Nephron (organoid): Measurements from ENCODE around the gene TMEM184C.

ENCODE experiments used
- H3K27ac Mint-ChIP-seq, 3 experiments: 2 replicates each; pipeline ENCODE4 v1.8.0; 2020; ENCODE audit warnings: mixed read lengths in 3 of 3, mild to moderate bottlenecking in 2 of 3, moderate library complexity in 1 of 3
- H3K27me3 Mint-ChIP-seq: 2 replicates; pipeline ENCODE4 v1.8.0; 2021; ENCODE audit warnings: low read depth, mild to moderate bottlenecking, moderate library complexity, mixed read lengths
- H3K36me3 Mint-ChIP-seq: 2 replicates; pipeline ENCODE4 v1.8.0; 2020; ENCODE audit warnings: low read depth, mixed read lengths
- H3K4me1 Mint-ChIP-seq: 2 replicates; pipeline ENCODE4 v1.8.0; 2020; ENCODE audit warnings: mixed read lengths
- H3K4me3 Mint-ChIP-seq, 3 experiments: 2 replicates each; pipeline ENCODE4 v1.8.0; 2020; ENCODE audit warnings: mild to moderate bottlenecking in 3 of 3, mixed read lengths in 3 of 3, moderate library complexity in 2 of 3
- H3K9me3 Mint-ChIP-seq: 2 replicates; pipeline ENCODE4 v1.8.0; 2020; ENCODE audit warnings: mixed read lengths
- CTCF ChIP-seq, 3 experiments: fragments of 200-600 bp; sonication (generic); IDR thresholded peaks; one replicate each; pipeline ENCODE4 v1.5.0; 2021; ENCODE audit warnings: antibody characterized with exemption in 3 of 3; ENCODE audit not compliant: unreplicated experiment in 3 of 3

TMEM184C gene

GRCh38 chr4:147658501-147658900 lies 41.3 kb downstream of the TMEM184C start:
- no peak for TF ChIP-seq CTCF (IDR thresholded peaks at IDR 0.05; ENCODE audit: unreplicated experiment in 3 of 3)
- no peak overlapping the region for H3K4me3 Mint-ChIP-seq
- H3K4me1 Mint-ChIP-seq, result no peaks in the 10 kb centered on the region
- H3K27ac Mint-ChIP-seq, result peak overlapping the region in 1 of 3 experiments; percentile 16
- H3K36me3 Mint-ChIP-seq, result peaks cover 49% of the 10 kb centered on the region
- H3K27me3 Mint-ChIP-seq, result no peaks in the 10 kb centered on the region
- no peaks in the 10 kb centered on the region for H3K9me3 Mint-ChIP-seq

- Mint-ChIP-seq H3K27me3 (no peaks in the 10 kb centered on the region), H3K4me1 (no peaks in the 10 kb centered on the region), H3K36me3 (peaks cover 38% of the 10 kb centered on the region), H3K9me3 (no peaks in the 10 kb centered on the region), H3K27ac (no peak overlapping the region), H3K4me3 (no peak overlapping the region)
- no peak for TF ChIP-seq CTCF (IDR thresholded peaks at IDR 0.05; ENCODE audit: unreplicated experiment in 3 of 3)
Observed at GRCh38 chr4:147674073-147674472, 56.9 kb downstream of the TMEM184C start.

- Mint-ChIP-seq H3K4me3 (no peak overlapping the region), H3K27me3 (no peaks in the 10 kb centered on the region), H3K4me1 (no peaks in the 10 kb centered on the region), H3K36me3 (peaks cover 39% of the 10 kb centered on the region), H3K27ac (no peak overlapping the region), H3K9me3 (no peaks in the 10 kb centered on the region)
- no peak for TF ChIP-seq CTCF (IDR thresholded peaks at IDR 0.05; ENCODE audit: unreplicated experiment in 3 of 3)
Observed at GRCh38 chr4:147674496-147674895, 57.3 kb downstream of the TMEM184C start.

GRCh38 chr4:147678106-147678505 lies 60.9 kb downstream of the TMEM184C start:
- Mint-ChIP-seq H3K36me3 (peaks cover 28% of the 10 kb centered on the region), H3K4me3 (no peak overlapping the region), H3K27me3 (no peaks in the 10 kb centered on the region), H3K27ac (peak overlapping the region in 2 of 3 experiments; percentile 19 to 50), H3K4me1 (peaks cover 16% of the 10 kb centered on the region), H3K9me3 (no peaks in the 10 kb centered on the region)
- no peak for TF ChIP-seq CTCF (IDR thresholded peaks at IDR 0.05; ENCODE audit: unreplicated experiment in 3 of 3)

GRCh38 chr4:147678796-147679549 lies 61.8 kb downstream of the TMEM184C start:
- no peak for TF ChIP-seq CTCF (IDR thresholded peaks at IDR 0.05; ENCODE audit: unreplicated experiment in 3 of 3)
- peaks cover 21% of the 10 kb centered on the region for H3K4me1 Mint-ChIP-seq
- H3K27ac Mint-ChIP-seq, result no peak overlapping the region
- H3K36me3 Mint-ChIP-seq, result peaks cover 25% of the 10 kb centered on the region
- H3K27me3 Mint-ChIP-seq, result no peaks in the 10 kb centered on the region
- no peak overlapping the region for H3K4me3 Mint-ChIP-seq
- H3K9me3 Mint-ChIP-seq, result no peaks in the 10 kb centered on the region

- TF ChIP-seq CTCF (IDR thresholded peaks at IDR 0.05; ENCODE audit: unreplicated experiment in 3 of 3), result no peak
- Mint-ChIP-seq H3K4me3 (peak overlapping the region; percentile 91 to 95 (median 94)), H3K4me1 (peaks cover 26% of the 10 kb centered on the region), H3K9me3 (peaks cover 3% of the 10 kb centered on the region), H3K27ac (peak overlapping the region; percentile 93 to 94 (median 93)), H3K27me3 (no peaks in the 10 kb centered on the region), H3K36me3 (peaks cover 19% of the 10 kb centered on the region)
Observed at GRCh38 chr4:147682755-147683154, 65.6 kb downstream of the TMEM184C start.
